Panc1 (cell line): ENCODE measurements around the gene IL10.

ENCODE experiments used
- CTCF ChIP-seq: fragments of 450-650 bp; IDR thresholded peaks from 2 replicates; pipeline ENCODE4 v1.5.1; 2017; ENCODE audit warnings: mild to moderate bottlenecking
- POLR2AphosphoS5 ChIP-seq: IDR thresholded peaks from 2 replicates; pipeline ENCODE4 v1.6.1; 2012; ENCODE audit warnings: mild to moderate bottlenecking, low read depth, low read length, moderate library complexity

DNA sequence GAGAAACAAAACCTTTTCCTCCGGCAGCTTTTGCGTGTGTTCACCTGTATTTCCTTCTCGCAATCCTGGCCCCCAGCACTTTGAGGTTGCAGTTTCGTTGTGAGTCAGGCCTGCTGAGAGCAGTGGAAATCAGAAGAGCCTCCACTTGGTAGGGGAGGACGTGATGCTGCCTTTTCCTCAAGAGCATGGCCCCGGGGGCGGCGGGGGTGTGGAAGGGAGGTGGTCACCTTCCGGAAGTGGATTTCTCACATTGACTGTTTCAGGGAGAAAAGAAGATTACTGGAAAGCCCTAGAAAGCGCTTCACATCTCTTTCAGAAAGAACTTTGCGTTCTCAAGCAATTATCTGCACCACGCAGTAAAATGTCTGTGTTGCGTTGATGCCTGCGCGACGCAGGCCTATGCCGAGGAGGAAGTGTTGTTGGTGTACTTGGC is 12.2 kb upstream of the IL10 start:
- TF ChIP-seq POLR2AphosphoS5 (no peak), CTCF (no peak)
